NCI-H524 treated with DMSO at 0.1 percent for 48 hours (cell line): ENCODE data around the gene ZC3H7A.
A peak's percentile ranks its signal among the peaks of the same experiment; 100 is the strongest.
"Not testable (repeated sequence)": the region's sequence is repeated elsewhere in the genome, so short reads cannot be mapped to it uniquely, and the experiment has no call there.

Source experiments
- DNase-seq: peaks from one replicate; lab custom pipeline; 2025; lab: John Stamatoyannopoulos, UW

Gene ZC3H7A, protein sequence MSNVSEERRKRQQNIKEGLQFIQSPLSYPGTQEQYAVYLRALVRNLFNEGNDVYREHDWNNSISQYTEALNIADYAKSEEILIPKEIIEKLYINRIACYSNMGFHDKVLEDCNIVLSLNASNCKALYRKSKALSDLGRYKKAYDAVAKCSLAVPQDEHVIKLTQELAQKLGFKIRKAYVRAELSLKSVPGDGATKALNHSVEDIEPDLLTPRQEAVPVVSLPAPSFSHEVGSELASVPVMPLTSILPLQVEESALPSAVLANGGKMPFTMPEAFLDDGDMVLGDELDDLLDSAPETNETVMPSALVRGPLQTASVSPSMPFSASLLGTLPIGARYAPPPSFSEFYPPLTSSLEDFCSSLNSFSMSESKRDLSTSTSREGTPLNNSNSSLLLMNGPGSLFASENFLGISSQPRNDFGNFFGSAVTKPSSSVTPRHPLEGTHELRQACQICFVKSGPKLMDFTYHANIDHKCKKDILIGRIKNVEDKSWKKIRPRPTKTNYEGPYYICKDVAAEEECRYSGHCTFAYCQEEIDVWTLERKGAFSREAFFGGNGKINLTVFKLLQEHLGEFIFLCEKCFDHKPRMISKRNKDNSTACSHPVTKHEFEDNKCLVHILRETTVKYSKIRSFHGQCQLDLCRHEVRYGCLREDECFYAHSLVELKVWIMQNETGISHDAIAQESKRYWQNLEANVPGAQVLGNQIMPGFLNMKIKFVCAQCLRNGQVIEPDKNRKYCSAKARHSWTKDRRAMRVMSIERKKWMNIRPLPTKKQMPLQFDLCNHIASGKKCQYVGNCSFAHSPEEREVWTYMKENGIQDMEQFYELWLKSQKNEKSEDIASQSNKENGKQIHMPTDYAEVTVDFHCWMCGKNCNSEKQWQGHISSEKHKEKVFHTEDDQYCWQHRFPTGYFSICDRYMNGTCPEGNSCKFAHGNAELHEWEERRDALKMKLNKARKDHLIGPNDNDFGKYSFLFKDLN

DNA sequence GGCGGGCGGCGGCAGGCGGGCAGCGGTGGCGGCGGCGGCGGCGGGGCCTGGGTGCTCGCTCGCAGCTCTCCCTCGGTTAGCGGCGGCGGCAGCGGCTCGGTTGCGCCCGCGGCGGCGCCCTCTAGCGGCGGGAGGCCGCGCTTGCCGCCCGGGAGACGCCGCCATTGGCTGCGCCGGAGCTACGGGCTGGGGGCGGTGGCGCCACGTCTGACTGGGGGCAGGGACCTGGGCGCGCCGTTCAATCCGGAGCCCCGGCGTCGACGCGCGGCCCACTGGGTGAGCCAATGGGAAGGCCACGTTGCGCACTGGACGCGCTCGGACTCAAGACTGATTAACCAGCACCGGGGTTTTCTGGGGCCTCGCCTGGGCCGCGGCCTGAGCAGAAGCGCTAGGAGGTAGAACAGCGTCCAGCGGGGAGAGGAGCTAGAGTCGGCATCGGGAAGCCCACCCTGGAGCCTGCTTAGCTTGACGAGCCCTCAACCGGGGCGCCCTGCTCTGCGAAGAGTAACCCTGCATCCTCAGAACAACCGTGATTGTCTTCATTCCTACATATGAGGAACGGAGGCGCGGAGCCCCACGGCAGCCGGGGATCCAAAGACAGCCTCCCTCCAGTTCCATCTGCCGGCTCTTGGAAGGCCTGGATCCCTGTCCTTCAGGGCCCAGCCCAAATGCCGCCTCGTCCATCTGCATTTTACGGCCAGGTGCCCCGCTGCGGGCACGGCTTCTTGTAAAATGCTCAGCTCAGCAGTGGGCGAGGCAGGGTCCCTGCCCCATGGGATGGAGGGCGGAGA, at the start of gene ZC3H7A:
TSS of gene ZC3H7A (minus strand) at position 93 of the 791 bp plus-strand sequence. CDS start 14,904 bp downstream, outside the sequence.
- DNase-seq, result peak; percentile 79

DNA sequence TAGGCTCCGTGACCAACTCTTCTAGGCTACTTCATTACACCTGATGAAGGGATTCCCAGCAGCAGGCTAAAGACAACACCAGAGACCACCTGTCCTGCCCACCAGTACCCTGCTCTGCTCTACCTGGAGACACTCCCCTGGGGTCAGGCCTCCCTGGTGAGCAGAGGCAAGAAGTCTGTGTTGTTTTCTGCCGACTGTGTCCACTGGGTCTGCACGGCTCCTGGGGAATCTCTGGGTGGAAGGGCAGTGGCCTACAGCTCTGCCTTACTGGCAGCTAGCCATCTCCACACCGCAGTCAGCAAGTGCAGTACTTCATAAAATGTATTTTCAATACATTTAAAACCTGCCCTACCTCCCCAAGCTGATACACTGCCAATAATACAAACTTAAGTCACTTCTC, 47.4 kb upstream of the ZC3H7A start:
- DNase-seq, result no peak

DNA sequence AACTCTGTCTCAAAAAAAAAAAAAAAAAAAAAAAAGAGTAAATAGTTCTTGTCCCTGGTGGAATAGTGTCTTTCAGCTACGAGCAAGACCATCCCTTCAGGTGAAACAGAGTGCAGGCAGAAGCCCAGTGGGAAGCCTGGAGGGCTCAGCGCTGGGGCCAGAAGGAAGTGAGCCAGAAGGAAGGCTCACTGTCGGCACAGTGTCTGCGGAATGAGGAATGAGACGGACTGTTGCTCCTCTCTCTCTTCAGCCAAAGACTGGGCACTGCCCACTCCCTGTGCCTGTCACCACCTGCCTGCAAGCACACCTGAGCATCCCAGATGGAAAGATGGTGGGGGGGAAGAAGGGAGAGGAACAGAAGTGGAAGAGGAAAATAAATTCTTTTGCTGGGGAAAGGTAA, 46.8 kb upstream of the ZC3H7A start:
- DNase-seq, result no peak

DNA sequence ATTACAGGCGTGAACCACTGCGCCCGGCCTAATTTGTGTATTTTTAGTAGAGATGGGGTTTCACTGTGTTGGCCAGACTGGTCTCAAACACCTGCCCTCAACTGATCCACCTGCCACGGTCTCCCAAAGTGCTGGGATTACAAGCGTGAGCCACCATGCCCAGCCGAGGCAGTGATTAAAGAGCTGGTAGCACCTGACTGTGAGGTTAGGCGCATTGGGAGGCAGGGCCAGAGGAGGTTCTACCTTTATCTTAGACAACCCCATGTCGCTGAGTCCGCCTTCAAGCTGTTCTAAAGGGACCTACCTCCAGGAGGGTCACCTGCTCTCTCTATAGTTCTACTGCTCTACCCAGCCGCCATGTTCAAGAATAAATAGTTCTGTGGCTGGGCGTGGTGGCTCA, 46.1 kb upstream of the ZC3H7A start:
- DNase-seq, result no peak

DNA sequence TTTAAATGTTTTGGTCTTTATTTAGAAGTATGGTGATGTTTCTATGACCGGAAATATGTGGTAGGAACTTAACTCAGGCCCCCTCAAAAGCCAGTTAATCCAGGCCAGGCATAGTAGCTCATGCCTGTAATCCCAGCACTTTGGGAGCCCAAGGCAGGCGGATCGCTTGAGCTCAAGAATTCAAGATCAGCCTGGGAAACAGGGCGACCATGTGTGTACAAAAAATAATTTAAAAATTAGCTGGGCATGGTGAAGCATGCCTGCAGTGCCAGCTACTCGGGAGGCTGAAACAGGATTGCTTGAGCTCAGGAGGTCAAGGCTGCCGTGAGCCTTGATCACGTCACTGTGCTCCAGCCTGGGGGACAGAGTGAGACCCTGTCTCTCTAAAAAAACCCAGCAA, 44.0 kb upstream of the ZC3H7A start:
- DNase-seq, result no peak

DNA sequence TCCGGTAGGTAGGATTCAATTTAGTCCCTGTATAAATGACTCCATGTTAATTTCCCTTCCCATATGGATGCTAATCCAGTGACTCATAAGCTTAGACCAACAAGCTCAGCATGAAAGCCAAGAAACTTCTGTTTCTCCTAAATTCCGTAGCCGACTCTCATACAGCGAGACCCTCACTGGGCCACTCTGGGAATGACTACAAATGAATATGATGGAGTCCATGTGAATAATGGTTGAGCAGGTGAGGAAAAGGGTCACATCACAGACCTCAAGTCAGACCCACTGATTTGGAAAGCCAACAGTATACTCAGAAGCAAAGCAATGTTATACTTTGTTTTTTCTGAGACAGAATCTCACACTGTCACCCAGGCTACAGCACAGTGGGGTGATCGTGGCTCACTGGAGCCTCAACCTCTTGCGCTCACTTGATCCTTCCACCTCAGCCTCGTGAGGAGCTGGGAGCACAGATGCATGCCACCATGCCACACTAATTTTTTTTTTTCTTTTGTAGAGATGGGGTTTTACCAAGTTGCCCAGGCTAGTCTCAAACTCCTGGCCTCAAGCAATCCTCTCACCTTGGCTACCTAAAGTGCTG, 39.7 kb upstream of the ZC3H7A start:
- peak; percentile 30 for DNase-seq

DNA sequence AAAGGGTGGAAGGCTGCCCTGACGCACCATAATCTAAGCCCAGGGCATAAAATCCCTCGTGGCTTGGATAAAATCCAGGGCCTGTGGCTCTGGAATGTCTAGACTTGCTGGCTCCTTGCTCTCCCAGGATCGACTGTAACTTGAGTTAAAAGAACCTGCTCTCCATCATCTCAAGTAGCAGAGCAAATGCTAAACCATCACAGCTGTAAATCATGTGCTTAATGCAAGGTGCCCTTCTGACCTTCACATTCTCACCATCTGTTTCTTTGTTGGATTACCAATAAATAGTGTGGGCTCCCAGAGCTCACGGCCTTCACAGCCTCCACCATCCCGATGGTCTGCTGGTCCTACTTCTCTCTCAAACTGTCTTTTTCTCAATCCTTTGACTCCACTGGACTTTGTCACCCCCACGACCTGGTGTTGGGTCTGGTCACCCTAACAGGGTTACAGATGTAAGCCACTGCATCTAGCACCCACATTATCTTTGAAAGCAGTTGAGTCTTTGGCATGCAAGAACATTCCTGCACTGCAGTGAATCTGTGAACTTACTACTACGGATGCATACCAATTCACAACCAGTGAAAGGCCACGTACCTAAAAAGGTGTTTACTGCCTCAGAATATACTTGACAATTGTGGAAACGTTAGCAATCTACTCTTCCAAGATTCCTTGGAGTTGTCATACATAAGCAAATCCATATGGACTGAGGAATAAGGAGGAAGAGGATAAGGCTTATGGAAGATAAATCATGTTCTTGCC, 39.0 kb upstream of the ZC3H7A start:
- DNase-seq, result peak; percentile 92

DNA sequence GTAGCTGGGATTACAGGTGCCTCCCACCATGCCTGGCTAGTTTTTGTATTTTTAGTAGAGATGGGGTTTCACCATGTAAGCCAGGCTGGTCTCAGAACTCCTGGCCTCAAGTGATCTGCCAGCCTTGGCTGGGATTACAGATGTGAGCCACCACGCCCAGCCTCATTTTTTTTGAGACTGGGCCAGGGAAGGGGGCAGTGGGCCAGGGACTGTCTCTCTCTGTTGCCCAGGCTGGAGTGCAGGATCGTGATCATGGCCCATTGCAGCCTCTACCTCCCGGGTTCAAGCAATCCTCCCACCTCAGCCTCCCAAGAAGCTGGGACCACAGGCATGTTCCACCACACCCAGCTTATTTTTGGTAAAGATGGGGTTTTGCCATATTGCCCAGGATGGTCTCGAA, 38.3 kb upstream of the ZC3H7A start:
- no peak for DNase-seq

DNA sequence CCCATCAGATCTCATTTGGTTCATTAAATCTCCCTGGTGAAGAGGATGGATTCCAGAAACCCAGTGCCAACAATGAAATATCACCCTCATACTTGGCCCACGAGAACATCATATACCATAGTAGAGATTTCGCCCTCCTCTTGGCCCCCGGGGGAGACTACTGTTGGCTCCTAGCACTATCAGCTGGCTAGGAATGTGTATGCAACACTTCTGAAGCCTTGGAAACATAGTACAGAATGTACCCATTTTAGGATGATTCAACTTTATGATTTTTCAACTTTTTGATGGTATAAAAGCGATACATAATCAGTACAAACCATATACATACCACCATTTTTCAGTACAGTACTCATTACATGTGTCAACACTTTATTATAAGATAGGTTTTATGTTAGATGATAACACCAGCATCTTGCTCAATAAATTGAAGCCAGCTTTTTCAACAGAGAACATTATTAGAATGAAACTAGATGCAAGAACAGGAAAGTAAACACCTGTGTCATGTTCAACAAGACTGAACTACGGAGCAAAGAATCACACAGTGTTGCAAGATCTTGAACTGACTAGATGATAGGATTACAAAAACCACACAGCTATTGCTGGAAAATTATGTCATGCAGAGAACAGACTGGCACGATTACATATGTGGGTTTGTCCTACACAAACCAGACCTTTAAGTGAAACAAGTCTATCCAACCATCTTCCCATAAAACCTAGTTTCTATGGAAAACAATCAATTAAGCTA, 37.1 kb upstream of the ZC3H7A start:
- no peak for DNase-seq

DNA sequence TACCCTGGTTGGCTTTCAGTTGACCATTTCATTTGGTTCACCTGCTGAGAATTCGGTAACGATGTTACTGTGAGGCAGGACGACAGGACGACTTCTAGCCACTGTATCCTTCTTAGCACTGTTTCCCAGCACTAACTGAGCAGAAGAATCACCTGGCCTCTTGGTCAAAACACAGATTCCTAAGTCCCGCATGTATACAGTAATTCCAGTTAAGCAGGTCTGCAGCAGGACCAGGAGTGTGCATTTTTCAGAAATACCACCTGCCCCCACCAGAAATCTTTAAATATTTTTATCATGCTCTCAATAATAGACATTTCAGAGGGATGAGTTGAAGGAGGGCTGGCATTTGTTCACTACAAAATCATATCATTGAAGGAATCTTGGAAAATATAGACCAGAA, 31.6 kb upstream of the ZC3H7A start:
- DNase-seq, result no peak

DNA sequence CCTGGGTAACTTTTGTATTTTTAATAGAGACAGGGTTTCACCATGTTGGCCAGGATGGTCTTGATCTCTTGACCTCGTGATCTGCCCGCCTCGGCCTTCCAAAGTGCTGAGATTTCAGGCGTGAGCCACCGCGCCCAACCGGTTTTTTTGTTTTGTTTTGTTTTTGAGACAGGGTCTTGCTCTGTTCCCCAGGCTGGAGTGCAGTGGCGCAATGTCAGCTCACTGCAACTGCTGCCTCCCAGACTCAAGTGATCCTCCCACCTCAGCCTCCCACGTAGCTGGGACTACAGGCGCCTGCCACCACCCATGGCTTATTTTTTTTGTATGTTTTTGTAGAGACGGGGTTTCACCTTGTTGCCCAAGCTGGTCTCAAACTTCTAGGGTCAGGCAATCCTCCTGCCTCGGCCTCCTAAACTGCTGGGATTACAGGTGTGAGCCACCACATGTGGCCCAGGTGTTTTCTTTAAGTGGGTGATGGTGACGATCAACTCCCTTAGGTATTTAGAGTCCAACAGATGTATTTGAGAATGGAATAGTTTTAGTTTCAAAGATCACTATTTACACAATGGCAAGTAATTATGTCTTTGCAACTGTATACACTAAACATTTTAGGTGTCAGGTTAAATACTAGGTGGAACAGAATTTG, 28.6 kb upstream of the ZC3H7A start:
- not testable (repeated sequence) for DNase-seq

DNA sequence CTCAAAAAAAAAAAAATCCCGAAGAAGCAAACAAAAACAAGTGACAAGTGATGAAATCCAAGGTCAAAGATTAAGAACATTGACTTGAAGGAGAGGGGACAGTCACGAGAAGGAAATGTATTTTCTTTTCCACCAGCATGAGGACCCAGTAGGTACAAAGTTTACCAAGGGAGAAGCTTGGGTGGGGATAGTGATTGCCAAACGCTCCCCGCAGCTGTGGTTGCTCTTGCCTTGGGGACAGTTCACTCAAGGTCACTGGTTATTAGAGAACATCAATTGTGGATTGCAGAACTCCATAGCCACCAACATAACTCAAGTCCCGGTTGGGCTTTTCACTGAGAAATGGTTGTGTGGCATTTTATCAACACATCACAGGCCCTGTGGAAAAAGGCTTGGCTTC, 27.3 kb upstream of the ZC3H7A start:
- DNase-seq, result no peak

DNA sequence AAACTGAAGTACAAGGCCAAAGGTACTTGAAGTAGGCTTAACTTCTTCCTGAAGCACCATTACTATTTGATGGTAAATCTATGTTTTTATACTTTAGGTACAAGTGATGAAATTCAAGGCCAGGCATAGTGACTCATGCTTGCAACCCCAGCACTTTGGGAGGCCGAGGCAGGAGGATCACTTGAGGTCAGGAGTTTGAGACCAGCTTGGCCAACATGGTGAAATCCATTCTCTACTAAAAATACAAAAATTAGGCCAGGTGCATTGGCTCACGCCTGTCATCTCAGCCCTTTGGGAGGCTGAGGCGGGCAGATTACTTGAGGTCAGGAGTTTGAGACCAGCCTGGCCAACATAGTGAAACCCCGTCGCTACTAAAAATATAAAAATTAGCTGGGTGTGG, 26.6 kb upstream of the ZC3H7A start:
- not testable (repeated sequence) for DNase-seq

DNA sequence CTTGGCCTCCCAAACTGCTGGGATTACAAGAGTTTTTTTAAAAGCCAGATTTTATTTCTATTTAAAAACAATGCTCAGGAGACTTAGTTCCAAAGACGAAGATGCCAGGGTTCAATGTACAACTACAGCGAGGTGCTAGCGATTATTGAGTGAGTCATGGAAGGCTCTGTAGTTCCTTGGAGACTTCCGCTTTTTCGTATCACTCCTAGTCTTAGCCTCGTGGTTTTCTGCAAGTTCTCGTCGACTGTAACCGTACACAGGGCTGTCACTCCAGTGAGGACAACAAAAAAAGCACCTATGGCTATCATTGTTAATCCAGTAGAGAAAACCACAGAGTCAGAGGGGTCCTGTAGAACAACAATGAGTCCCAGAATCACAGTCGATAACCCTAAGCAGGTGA, 22.7 kb upstream of the ZC3H7A start:
- DNase-seq, result no peak

DNA sequence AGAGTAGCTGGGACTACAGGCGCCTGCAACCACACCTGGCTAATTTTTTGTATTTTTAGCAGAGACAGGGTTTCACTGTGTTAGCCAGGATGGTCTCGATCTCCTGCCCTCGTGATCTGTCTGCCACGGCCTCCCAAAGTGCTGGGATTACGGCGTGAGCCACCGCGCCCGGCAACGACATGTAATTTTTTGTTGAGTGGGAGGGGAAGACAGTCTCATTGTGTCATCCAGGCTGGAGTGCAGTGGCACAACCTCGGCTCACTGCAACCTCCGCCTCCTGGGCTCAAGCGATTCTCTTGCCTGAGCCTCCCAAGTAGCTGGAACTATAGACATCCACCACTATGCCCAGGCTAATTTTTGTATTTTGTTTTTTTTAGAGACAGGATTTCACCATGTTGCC, 21.9 kb upstream of the ZC3H7A start:
- not testable (repeated sequence) for DNase-seq

DNA sequence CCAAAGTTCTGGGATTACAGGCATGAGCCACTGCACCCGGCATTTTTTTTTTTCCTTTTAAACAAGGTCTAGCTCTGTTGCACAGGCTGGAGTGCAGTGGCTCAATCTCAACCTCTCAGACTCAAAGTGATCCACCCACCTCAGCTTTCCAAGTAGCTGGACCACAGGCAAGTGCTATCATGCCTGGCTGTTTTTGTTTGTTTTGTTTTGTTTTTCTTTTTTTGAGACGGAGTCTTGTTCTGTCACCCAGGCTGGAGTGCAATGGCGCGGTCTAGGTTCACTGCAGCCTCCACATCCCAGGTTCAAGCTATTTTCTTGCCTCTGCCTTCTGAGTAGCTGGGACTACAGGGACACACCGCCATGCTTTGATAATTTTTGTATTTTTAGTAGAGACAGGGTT, 19.1 kb upstream of the ZC3H7A start:
- no peak for DNase-seq

DNA sequence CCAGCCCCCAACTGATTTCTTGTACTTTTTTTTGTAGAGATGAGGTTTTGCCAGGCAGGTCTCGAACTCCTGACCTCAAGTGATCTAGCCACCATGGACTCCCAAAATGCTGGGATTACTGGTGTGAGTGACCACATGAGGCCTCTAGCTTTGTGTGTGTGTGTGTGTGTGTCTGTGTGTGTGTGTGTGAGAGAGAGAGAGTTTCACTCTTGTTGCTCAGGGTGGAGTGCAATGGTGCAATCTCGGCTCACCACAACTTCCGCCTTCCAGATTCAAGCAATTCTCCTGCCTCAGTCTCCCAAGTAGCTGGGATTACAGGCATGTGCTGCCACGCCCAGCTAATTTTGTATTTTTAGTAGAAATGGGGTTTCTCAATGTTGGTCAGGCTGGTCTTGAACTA, 17.7 kb upstream of the ZC3H7A start:
- not testable (repeated sequence) for DNase-seq

DNA sequence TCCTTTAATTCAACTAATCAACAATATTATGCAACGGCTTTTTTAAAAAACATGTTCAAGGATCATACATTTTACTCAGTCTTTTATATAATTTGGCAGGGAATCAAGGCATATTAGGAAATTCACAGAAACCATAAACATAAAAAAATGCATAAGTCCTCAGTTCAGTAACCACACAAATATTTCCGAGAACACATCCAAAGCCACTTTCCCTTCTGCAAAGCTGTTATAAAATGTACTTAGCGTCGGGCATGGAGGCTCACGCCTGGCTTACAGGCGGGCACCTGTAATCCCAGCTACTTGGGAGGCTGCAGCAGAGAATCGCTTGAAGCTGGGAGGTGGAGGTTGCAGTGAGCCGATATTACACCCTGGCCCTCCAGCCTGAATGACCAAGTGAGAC, 9.7 kb upstream of the ZC3H7A start:
- no peak for DNase-seq

DNA sequence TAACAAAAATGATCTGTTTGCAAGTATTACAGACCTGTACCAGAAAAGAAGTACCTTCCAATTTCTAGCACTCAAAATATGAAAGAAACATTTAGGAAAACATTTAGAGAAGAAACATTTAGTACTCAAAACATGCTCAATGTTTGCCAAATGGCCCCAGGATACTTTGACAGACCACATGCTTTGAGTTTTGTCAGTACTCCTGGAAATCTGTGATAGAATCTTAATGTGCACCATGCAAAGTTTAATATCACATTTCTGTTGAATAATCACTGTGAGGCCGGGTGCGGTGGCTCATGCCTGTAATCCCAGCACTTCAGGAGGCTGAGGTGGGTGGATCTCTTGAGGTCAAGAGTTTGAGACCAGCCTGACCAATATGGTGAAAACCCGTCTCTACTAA, 8.5 kb upstream of the ZC3H7A start:
- no peak for DNase-seq
